H54 (cell line): ENCODE results near the gene ZSCAN31.
"Not testable (repeated sequence)": the region's sequence is repeated elsewhere in the genome, so short reads cannot be mapped to it uniquely, and the experiment has no call there.

Experiments used
- DNase-seq: peaks from one replicate; pipeline ENCODE4 v3.0.0; 2011; ENCODE audit warnings: low spot score, mixed read lengths; ENCODE audit not compliant: insufficient read length
- FAIRE-seq: peaks from 3 replicates; lab custom pipeline; 2011; peaks lifted over from hg19 to GRCh38; lab: Jason Lieb, UNC
- POLR2A ChIP-seq: IDR thresholded peaks from 2 replicates; pipeline ENCODE4 v1.6.1; 2011; ENCODE audit warnings: low read depth, mild to moderate bottlenecking, low read length

The ZSCAN31 gene

GRCh38 chr6:28343898-28344677 lies 8.1 kb upstream of the ZSCAN31 start:
- DNase-seq (no peak), FAIRE-seq (no peak)
- no peak for TF ChIP-seq POLR2A

GRCh38 chr6:28340310-28341095 lies 4.6 kb upstream of the ZSCAN31 start:
- FAIRE-seq (no peak), DNase-seq (no peak)
- no peak for TF ChIP-seq POLR2A

- DNase-seq (no peak), FAIRE-seq (no peak)
- TF ChIP-seq POLR2A: no peak
Measured at GRCh38 chr6:28337121-28337520, 1.2 kb upstream of the ZSCAN31 start.

GRCh38 chr6:28336284-28337120 lies 554 bp upstream of the ZSCAN31 start:
- FAIRE-seq (peak; percentile 72), DNase-seq (no peak)
- TF ChIP-seq POLR2A: no peak

GRCh38 chr6:28335040-28335563 lies 846 bp downstream of the ZSCAN31 start:
- FAIRE-seq: no peak
- TF ChIP-seq POLR2A: no peak
- DNase-seq: no peak

GRCh38 chr6:28334286-28335039 lies 1.5 kb downstream of the ZSCAN31 start:
- DNase-seq (no peak), FAIRE-seq (no peak)
- TF ChIP-seq POLR2A: no peak

GRCh38 chr6:28333599-28334018 lies 2.3 kb downstream of the ZSCAN31 start:
- FAIRE-seq (no peak), DNase-seq (no peak)
- TF ChIP-seq POLR2A: no peak

- DNase-seq: no peak
- TF ChIP-seq POLR2A: no peak
- FAIRE-seq: no peak
Measured at GRCh38 chr6:28333047-28333446, 2.9 kb downstream of the ZSCAN31 start.

GRCh38 chr6:28330041-28330440 lies 5.9 kb downstream of the ZSCAN31 start:
- FAIRE-seq (no peak), DNase-seq (no peak)
- TF ChIP-seq POLR2A: no peak

- no peak for FAIRE-seq
- DNase-seq: no peak
- TF ChIP-seq POLR2A: no peak
Measured at GRCh38 chr6:28326371-28326948, 9.5 kb downstream of the ZSCAN31 start.

GRCh38 chr6:28323813-28324424 lies 12.0 kb downstream of the ZSCAN31 start:
- DNase-seq (no peak), FAIRE-seq (no peak)
- TF ChIP-seq POLR2A: no peak

- FAIRE-seq: no peak
- DNase-seq: no peak
- no peak for TF ChIP-seq POLR2A
Measured at GRCh38 chr6:28322661-28323060, 13.3 kb downstream of the ZSCAN31 start.

- not testable (repeated sequence) for DNase-seq
- FAIRE-seq: peak; percentile 41
Measured at GRCh38 chr6:28317866-28318265, 18.1 kb downstream of the ZSCAN31 start.
